ENCODE data around the gene CENPB. TPM values are rescaled to one million over a fixed set of nuclear protein-coding genes. Genes with fewer than 3 reads are reported as not detected.

CENPB gene
- total RNA-seq, 1 donor from 2014 or later = 87.7 TPM

- no peaks in the 10 kb centered on the region for H3K9me3 Mint-ChIP-seq (ENCODE audit: unreplicated experiment)
- H3K27me3 Mint-ChIP-seq (ENCODE audit: unreplicated experiment) = no peaks in the 10 kb centered on the region
- DNase-seq (ENCODE audit: extremely low spot score, unreplicated experiment) = no peak
- H3K27ac Mint-ChIP-seq (ENCODE audit: unreplicated experiment) = no peak overlapping the region
- peaks cover 2% of the 10 kb centered on the region for H3K36me3 Mint-ChIP-seq (ENCODE audit: unreplicated experiment)
- no peak for TF ChIP-seq CTCF (IDR thresholded peaks at IDR 0.05)
- peak overlapping the region; percentile 59 for H3K4me3 Mint-ChIP-seq (ENCODE audit: unreplicated experiment)
- H3K4me1 Mint-ChIP-seq (ENCODE audit: unreplicated experiment) = peaks cover 32% of the 10 kb centered on the region
These were observed 929 bp upstream of the CENPB start for GRCh38 chr20:3787324-3788014.

GRCh38 chr20:3786126-3786484, 435 bp downstream of the CENPB start:
- H3K36me3 Mint-ChIP-seq (ENCODE audit: unreplicated experiment) = peaks cover 2% of the 10 kb centered on the region
- no peaks in the 10 kb centered on the region for H3K9me3 Mint-ChIP-seq (ENCODE audit: unreplicated experiment)
- peak overlapping the region; percentile 78 for H3K27ac Mint-ChIP-seq (ENCODE audit: unreplicated experiment)
- DNase-seq (ENCODE audit: extremely low spot score, unreplicated experiment) = no peak
- peak overlapping the region; percentile 83 for H3K4me3 Mint-ChIP-seq (ENCODE audit: unreplicated experiment)
- TF ChIP-seq CTCF (IDR thresholded peaks at IDR 0.05) = no peak
- no peaks in the 10 kb centered on the region for H3K27me3 Mint-ChIP-seq (ENCODE audit: unreplicated experiment)
- peaks cover 35% of the 10 kb centered on the region for H3K4me1 Mint-ChIP-seq (ENCODE audit: unreplicated experiment)

- DNase-seq (ENCODE audit: extremely low spot score, unreplicated experiment) = no peak
- Mint-ChIP-seq H3K4me1 (ENCODE audit: unreplicated experiment) (peaks cover 41% of the 10 kb centered on the region), H3K36me3 (ENCODE audit: unreplicated experiment) (peaks cover 2% of the 10 kb centered on the region), H3K4me3 (ENCODE audit: unreplicated experiment) (peak overlapping the region; percentile 83), H3K27me3 (ENCODE audit: unreplicated experiment) (no peaks in the 10 kb centered on the region), H3K9me3 (ENCODE audit: unreplicated experiment) (no peaks in the 10 kb centered on the region), H3K27ac (ENCODE audit: unreplicated experiment) (peak overlapping the region; percentile 14)
- TF ChIP-seq CTCF (IDR thresholded peaks at IDR 0.05) = no peak
These were observed 1.1 kb downstream of the CENPB start for GRCh38 chr20:3785240-3786125.

- H3K9me3 Mint-ChIP-seq (ENCODE audit: unreplicated experiment) = no peaks in the 10 kb centered on the region
- H3K27me3 Mint-ChIP-seq (ENCODE audit: unreplicated experiment) = no peaks in the 10 kb centered on the region
- DNase-seq (ENCODE audit: extremely low spot score, unreplicated experiment) = no peak
- H3K4me1 Mint-ChIP-seq (ENCODE audit: unreplicated experiment) = peaks cover 43% of the 10 kb centered on the region
- peak overlapping the region; percentile 57 for H3K4me3 Mint-ChIP-seq (ENCODE audit: unreplicated experiment)
- TF ChIP-seq CTCF (IDR thresholded peaks at IDR 0.05) = no peak
- peak overlapping the region; percentile 38 for H3K27ac Mint-ChIP-seq (ENCODE audit: unreplicated experiment)
- peaks cover 2% of the 10 kb centered on the region for H3K36me3 Mint-ChIP-seq (ENCODE audit: unreplicated experiment)
These were observed 1.7 kb downstream of the CENPB start for GRCh38 chr20:3784863-3785239.

DNA sequence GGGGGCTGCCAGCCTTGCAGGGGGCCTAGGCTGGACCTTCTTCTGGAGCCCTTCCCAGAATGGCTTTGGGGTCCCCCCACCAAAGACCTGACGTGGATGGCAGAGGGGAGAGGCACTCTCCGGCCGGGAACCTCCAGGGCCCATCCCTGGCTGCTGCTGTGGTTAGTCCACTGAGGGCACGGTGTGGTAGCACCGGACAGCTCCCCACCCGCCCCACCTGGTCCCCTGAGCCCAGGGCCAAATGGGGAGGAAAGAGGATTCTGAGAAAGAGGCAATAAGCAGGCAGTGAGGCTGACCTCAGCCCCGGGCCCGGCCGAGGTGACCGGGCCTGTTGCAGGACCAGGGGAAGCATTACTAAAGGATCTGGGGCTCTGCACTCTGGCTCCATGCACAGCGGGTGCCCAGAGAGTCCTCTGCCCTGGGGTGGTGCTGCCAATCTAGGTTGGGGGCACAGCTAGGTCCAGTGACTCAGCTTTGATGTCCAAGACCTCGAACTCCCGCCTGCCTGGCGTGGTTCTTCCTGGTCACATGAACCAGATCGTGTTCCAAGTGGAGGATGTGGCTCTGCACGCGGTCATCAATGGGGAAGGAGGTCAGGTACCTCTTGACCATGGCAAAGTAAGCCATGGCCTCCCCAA, 2.2 kb downstream of the CENPB start:
- no peak for TF ChIP-seq CTCF (IDR thresholded peaks at IDR 0.05)
- Mint-ChIP-seq H3K27me3 (ENCODE audit: unreplicated experiment) (no peaks in the 10 kb centered on the region), H3K27ac (ENCODE audit: unreplicated experiment) (peak overlapping the region; percentile 38), H3K4me3 (ENCODE audit: unreplicated experiment) (peak overlapping the region; percentile 57), H3K36me3 (ENCODE audit: unreplicated experiment) (peaks cover 2% of the 10 kb centered on the region), H3K4me1 (ENCODE audit: unreplicated experiment) (peaks cover 43% of the 10 kb centered on the region), H3K9me3 (ENCODE audit: unreplicated experiment) (no peaks in the 10 kb centered on the region)
- no peak for DNase-seq (ENCODE audit: extremely low spot score, unreplicated experiment)
